MM.1S (cell line): Measurements from ENCODE around the gene CRTAP.

Experiments
- CTCF ChIP-seq: fragments of 300-600 bp; sonication (generic); IDR thresholded peaks from 2 replicates; pipeline ENCODE4 v1.5.1; 2016; ENCODE audit warnings: antibody characterized with exemption, low read length, mixed read lengths
- EZH2phosphoT487 ChIP-seq: fragments of 300-600 bp; sonication (generic); IDR thresholded peaks from 2 replicates; pipeline ENCODE4 v1.6.1; 2018; ENCODE audit warnings: antibody characterized with exemption, low read length

DNA sequence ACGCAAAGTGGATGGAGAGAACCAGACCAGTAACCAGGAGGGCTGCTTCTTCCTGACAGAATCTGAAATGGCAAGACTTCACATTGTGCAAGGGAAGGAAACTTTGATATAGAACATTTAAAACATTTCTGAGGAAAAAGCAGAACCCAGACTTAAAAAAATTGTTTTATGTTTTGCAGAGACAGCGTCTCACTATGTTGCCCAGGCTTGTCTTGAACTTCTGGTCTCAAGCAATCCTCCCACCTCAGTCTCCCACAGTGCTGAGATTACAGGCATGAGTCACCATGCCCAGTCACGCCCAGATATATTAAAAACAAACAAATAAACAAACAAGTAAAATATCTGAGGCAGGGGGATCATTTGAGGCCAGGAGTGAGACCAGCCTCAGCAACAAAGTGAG, 46.2 kb downstream of the CRTAP start:
- no peak for TF ChIP-seq CTCF
- TF ChIP-seq EZH2phosphoT487, result no peak
